A673 (cell line): ENCODE measurements around the gene AGPAT3.

ENCODE experiments used
- CTCF ChIP-seq: fragments of 300-800, 200-600 bp; sonication (generic); conservative IDR thresholded peaks from 2 replicates; pipeline ENCODE4 v1.5.1; 2017; ENCODE audit warnings: low read depth, mild to moderate bottlenecking, antibody characterized with exemption, low read length, moderate library complexity, mixed read lengths
- EZH2 ChIP-seq: fragments of 200-600 bp; sonication (generic); IDR thresholded peaks from 2 replicates; pipeline ENCODE4 v1.6.1; 2017; ENCODE audit warnings: borderline replicate concordance, low read depth, mild to moderate bottlenecking, mixed read lengths, antibody characterized with exemption, low read length; ENCODE audit not compliant: poor library complexity, severe bottlenecking

- no peak for TF ChIP-seq CTCF
- no peak for TF ChIP-seq EZH2
These were observed 46.3 kb downstream of the AGPAT3 start for GRCh38 chr21:43911015-43911934.
